ENCODE data around the gene CA6.
"Not testable (repeated sequence)": the region's sequence is repeated elsewhere in the genome, so short reads cannot be mapped to it uniquely, and the experiment has no call there.

The CA6 gene

GRCh38 chr1:8945568-8945967 lies at the start of gene CA6:
Gene CA6, plus strand, starts transcription at chr1:8945868. Its CDS starts 19 bp downstream, at chr1:8945887.
- no peak for DNase-seq

GRCh38 chr1:8896775-8897174 lies 48.9 kb upstream of the CA6 start:
- DNase-seq, result not testable (repeated sequence)

GRCh38 chr1:8897505-8897904 lies 48.2 kb upstream of the CA6 start:
- not testable (repeated sequence) for DNase-seq

- not testable (repeated sequence) for DNase-seq
Observed at GRCh38 chr1:8898418-8898817, 47.2 kb upstream of the CA6 start.

GRCh38 chr1:8899046-8899445 lies 46.6 kb upstream of the CA6 start:
- no peak for DNase-seq

- not testable (repeated sequence) for DNase-seq
Observed at GRCh38 chr1:8900684-8901083, 45.0 kb upstream of the CA6 start.

- no peak for DNase-seq
Observed at GRCh38 chr1:8902765-8903164, 42.9 kb upstream of the CA6 start.

GRCh38 chr1:8903410-8903809 lies 42.3 kb upstream of the CA6 start:
- DNase-seq, result peak; percentile 23

GRCh38 chr1:8903908-8904650 lies 41.6 kb upstream of the CA6 start:
- no peak for DNase-seq

- DNase-seq, result no peak
Observed at GRCh38 chr1:8905582-8906191, 40.0 kb upstream of the CA6 start.

- DNase-seq, result no peak
Observed at GRCh38 chr1:8908388-8909151, 37.1 kb upstream of the CA6 start.

- DNase-seq, result no peak
Observed at GRCh38 chr1:8910331-8910730, 35.3 kb upstream of the CA6 start.

GRCh38 chr1:8910914-8911313 lies 34.8 kb upstream of the CA6 start:
- no peak for DNase-seq

GRCh38 chr1:8911416-8912309 lies 34.0 kb upstream of the CA6 start:
- DNase-seq, result no peak

GRCh38 chr1:8913457-8913856 lies 32.2 kb upstream of the CA6 start:
- no peak for DNase-seq

- no peak for DNase-seq
Observed at GRCh38 chr1:8914466-8914865, 31.2 kb upstream of the CA6 start.

- no peak for DNase-seq
Observed at GRCh38 chr1:8915446-8915845, 30.2 kb upstream of the CA6 start.

- DNase-seq, result not testable (repeated sequence)
Observed at GRCh38 chr1:8917536-8917935, 28.1 kb upstream of the CA6 start.

GRCh38 chr1:8922962-8923361 lies 22.7 kb upstream of the CA6 start:
- DNase-seq, result no peak

- no peak for DNase-seq
Observed at GRCh38 chr1:8925406-8925805, 20.3 kb upstream of the CA6 start.

- DNase-seq, result no peak
Observed at GRCh38 chr1:8925960-8926359, 19.7 kb upstream of the CA6 start.

Data from stimulated activated CD4-positive, alpha-beta T cell treated with anti-CD3 and anti-CD28 coated beads, Interleukin-4, amount 100 ng/mL, for 24 hours (primary cell).